SU-DHL-6 (cell line): ENCODE results near the gene RIMS4.
"Not testable (repeated sequence)": the region's sequence is repeated elsewhere in the genome, so short reads cannot be mapped to it uniquely, and the experiment has no call there.

ENCODE experiments used
- EZH2phosphoT487 ChIP-seq: fragments of 200-600 bp; sonication (generic), shearing (Covaris generic); conservative IDR thresholded peaks from 2 replicates; pipeline ENCODE4 v1.6.1; 2018; ENCODE audit warnings: mild to moderate bottlenecking, antibody characterized with exemption, low read length, moderate library complexity, mixed read lengths
- TF ChIP-seq, protein P1 (sequence below): fragments of 200-600 bp; sonication (generic); IDR thresholded peaks from one replicate; pipeline ENCODE4 v1.5.1; 2017; ENCODE audit warnings: antibody characterized with exemption, mild to moderate bottlenecking, low read length, moderate library complexity; ENCODE audit not compliant: insufficient read depth, poor library complexity, severe bottlenecking

DNA sequence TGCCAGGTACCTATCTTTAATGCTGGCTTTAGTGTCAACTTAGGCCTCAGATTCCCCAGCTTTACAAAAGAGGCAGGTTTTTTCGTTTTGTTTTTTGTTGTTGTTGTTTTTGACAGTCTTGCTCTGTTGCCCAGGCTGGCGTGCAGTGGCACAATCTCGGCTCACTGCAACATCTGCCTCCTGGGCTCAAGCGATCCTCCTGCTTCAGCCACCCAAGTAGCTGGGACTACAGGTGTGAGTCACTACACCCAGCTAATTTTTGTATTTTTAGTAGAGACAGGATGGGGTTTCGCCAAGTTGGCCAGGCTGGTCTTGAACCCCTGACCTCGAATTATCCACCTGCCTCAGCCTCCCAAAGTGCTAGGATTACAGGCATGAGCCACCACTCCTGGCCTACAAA lies 11.2 kb upstream of the RIMS4 start:
- TF ChIP-seq, protein P1, sequence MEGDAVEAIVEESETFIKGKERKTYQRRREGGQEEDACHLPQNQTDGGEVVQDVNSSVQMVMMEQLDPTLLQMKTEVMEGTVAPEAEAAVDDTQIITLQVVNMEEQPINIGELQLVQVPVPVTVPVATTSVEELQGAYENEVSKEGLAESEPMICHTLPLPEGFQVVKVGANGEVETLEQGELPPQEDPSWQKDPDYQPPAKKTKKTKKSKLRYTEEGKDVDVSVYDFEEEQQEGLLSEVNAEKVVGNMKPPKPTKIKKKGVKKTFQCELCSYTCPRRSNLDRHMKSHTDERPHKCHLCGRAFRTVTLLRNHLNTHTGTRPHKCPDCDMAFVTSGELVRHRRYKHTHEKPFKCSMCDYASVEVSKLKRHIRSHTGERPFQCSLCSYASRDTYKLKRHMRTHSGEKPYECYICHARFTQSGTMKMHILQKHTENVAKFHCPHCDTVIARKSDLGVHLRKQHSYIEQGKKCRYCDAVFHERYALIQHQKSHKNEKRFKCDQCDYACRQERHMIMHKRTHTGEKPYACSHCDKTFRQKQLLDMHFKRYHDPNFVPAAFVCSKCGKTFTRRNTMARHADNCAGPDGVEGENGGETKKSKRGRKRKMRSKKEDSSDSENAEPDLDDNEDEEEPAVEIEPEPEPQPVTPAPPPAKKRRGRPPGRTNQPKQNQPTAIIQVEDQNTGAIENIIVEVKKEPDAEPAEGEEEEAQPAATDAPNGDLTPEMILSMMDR: not testable (repeated sequence)
- not testable (repeated sequence) for TF ChIP-seq EZH2phosphoT487
